Ishikawa (cell line): Measurements from ENCODE around the gene BRAT1.

Experiments
- CEBPB ChIP-seq: IDR thresholded peaks from 2 replicates; pipeline ENCODE4 v1.6.1; 2012
- CREB1 ChIP-seq: IDR thresholded peaks from 2 replicates; pipeline ENCODE4 v1.6.1; 2012; ENCODE audit warnings: low read depth
- EGR1 ChIP-seq: IDR thresholded peaks from 2 replicates; pipeline ENCODE4 v1.6.1; 2012
- EP300 ChIP-seq: IDR thresholded peaks from 2 replicates; pipeline ENCODE4 v1.6.1; 2012; ENCODE audit warnings: borderline replicate concordance
- FOXM1 ChIP-seq: IDR thresholded peaks from 2 replicates; pipeline ENCODE4 v1.6.1; 2012; ENCODE audit warnings: low read depth, borderline replicate concordance
- MAX ChIP-seq: IDR thresholded peaks from 2 replicates; pipeline ENCODE4 v1.6.1; 2012
- NFIC ChIP-seq: IDR thresholded peaks from 2 replicates; pipeline ENCODE4 v1.6.1; 2012
- RAD21 ChIP-seq: IDR thresholded peaks from 2 replicates; pipeline ENCODE4 v1.6.1; 2012; ENCODE audit warnings: low read depth
- REST ChIP-seq: IDR thresholded peaks from 2 replicates; pipeline ENCODE4 v1.6.1; 2012; ENCODE audit warnings: low read depth, mild to moderate bottlenecking
- TAF1 ChIP-seq: IDR thresholded peaks from 2 replicates; pipeline ENCODE4 v1.6.1; 2012; ENCODE audit warnings: low read depth, mild to moderate bottlenecking
- TCF12 ChIP-seq: IDR thresholded peaks from 2 replicates; pipeline ENCODE4 v1.6.1; 2012; ENCODE audit warnings: low read depth
- TEAD4 ChIP-seq: IDR thresholded peaks from 2 replicates; pipeline ENCODE4 v1.6.1; 2012
- USF1 ChIP-seq: IDR thresholded peaks from 2 replicates; pipeline ENCODE4 v1.6.1; 2012
- YY1 ChIP-seq: IDR thresholded peaks from 2 replicates; pipeline ENCODE4 v1.6.1; 2012; ENCODE audit warnings: low read depth
- ZBTB7A ChIP-seq: IDR thresholded peaks from 2 replicates; pipeline ENCODE4 v1.6.1; 2012; ENCODE audit warnings: low read depth

The BRAT1 gene

GRCh38 chr7:2582006-2582735 is 26.8 kb upstream of the BRAT1 start:
- TF ChIP-seq CREB1 (no peak), TAF1 (no peak), FOXM1 (no peak), REST (no peak), NFIC (no peak), TEAD4 (no peak), EP300 (no peak), TCF12 (no peak), USF1 (no peak), YY1 (no peak), EGR1 (no peak), MAX (no peak), ZBTB7A (no peak), CEBPB (no peak), RAD21 (no peak)

GRCh38 chr7:2580636-2581035 is 25.3 kb upstream of the BRAT1 start:
- TF ChIP-seq RAD21 = no peak
- TF ChIP-seq MAX = no peak
- TF ChIP-seq FOXM1 = no peak
- TF ChIP-seq TEAD4 = no peak
- no peak for TF ChIP-seq NFIC
- no peak for TF ChIP-seq CEBPB
- TF ChIP-seq YY1 = no peak
- no peak for TF ChIP-seq ZBTB7A
- TF ChIP-seq USF1 = no peak
- TF ChIP-seq EGR1 = no peak
- TF ChIP-seq TCF12 = no peak
- no peak for TF ChIP-seq EP300
- TF ChIP-seq TAF1 = no peak
- no peak for TF ChIP-seq REST
- no peak for TF ChIP-seq CREB1

GRCh38 chr7:2577914-2578680 is 22.8 kb upstream of the BRAT1 start:
- TF ChIP-seq YY1 (no peak), EP300 (no peak), REST (no peak), USF1 (no peak), TCF12 (no peak), CREB1 (no peak), FOXM1 (no peak), TEAD4 (no peak), NFIC (no peak)
